ENCODE measurements around the gene CELSR1. TPM values are rescaled to one million over a fixed set of nuclear protein-coding genes. Genes with fewer than 3 reads are reported as not detected.

CELSR1 gene
- total RNA-seq, 2 donors from 2014 or later, result 0.14 to 0.45 TPM

- DNase-seq (ENCODE audit: low spot score), result no peak
- Mint-ChIP-seq H3K36me3 (no peaks in the 10 kb centered on the region), H3K4me1 (ENCODE audit: low read depth in 2 of 2) (peaks cover 0 to 4% of the 10 kb centered on the region in 2 donors), H3K9me3 (no peaks in the 10 kb centered on the region), H3K27me3 (peaks cover 0 to 2% of the 10 kb centered on the region in 2 donors), H3K27ac (no peak overlapping the region), H3K4me3 (no peak overlapping the region)
- no peak for ATAC-seq
Observed at GRCh38 chr22:46361826-46362202, 175.6 kb downstream of the CELSR1 start.

- H3K27me3 Mint-ChIP-seq, result peaks cover 0 to 2% of the 10 kb centered on the region in 2 donors
- ATAC-seq, result no peak
- no peak for DNase-seq (ENCODE audit: low spot score)
- H3K27ac Mint-ChIP-seq, result no peak overlapping the region
- peaks cover 0 to 4% of the 10 kb centered on the region in 2 donors for H3K4me1 Mint-ChIP-seq (ENCODE audit: low read depth in 2 of 2)
- no peak overlapping the region for H3K4me3 Mint-ChIP-seq
- H3K36me3 Mint-ChIP-seq, result no peaks in the 10 kb centered on the region
- no peaks in the 10 kb centered on the region for H3K9me3 Mint-ChIP-seq
Observed at GRCh38 chr22:46360891-46361290, 176.5 kb downstream of the CELSR1 start.

DNA sequence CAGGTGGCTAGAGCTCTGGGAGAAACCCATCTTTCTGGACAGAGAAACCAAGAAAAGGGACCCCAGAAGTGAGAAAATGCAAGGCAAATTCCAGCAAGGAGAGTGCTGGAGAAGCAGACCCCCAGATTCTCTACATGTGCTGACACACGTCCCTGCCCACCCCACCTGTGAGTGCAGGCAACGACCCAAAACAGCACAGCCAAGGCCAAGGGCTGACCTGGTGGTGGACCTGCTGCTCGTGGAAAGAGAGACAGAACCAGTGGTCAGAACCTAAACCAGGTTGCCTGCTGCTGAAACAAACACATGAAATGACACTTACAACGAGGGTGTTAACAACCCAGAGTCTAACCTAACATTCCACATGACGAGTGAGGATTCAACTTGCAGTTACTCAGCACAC lies 177.3 kb downstream of the CELSR1 start:
- ATAC-seq (no peak), DNase-seq (ENCODE audit: low spot score) (no peak)
- Mint-ChIP-seq H3K36me3 (no peaks in the 10 kb centered on the region), H3K4me3 (no peak overlapping the region), H3K27ac (no peak overlapping the region), H3K9me3 (no peaks in the 10 kb centered on the region), H3K4me1 (ENCODE audit: low read depth in 2 of 2) (peaks cover 0 to 6% of the 10 kb centered on the region in 2 donors), H3K27me3 (peaks cover 0 to 2% of the 10 kb centered on the region in 2 donors)

- Mint-ChIP-seq H3K4me1 (ENCODE audit: low read depth in 2 of 2) (peaks cover 0 to 6% of the 10 kb centered on the region in 2 donors), H3K4me3 (no peak overlapping the region), H3K27ac (no peak overlapping the region), H3K27me3 (peaks cover 0 to 2% of the 10 kb centered on the region in 2 donors), H3K9me3 (no peaks in the 10 kb centered on the region), H3K36me3 (no peaks in the 10 kb centered on the region)
- no peak for ATAC-seq
- no peak for DNase-seq (ENCODE audit: low spot score)
Observed at GRCh38 chr22:46359362-46359761, 178.1 kb downstream of the CELSR1 start.

- Mint-ChIP-seq H3K36me3 (no peaks in the 10 kb centered on the region), H3K27me3 (peaks cover 0 to 2% of the 10 kb centered on the region in 2 donors), H3K4me1 (ENCODE audit: low read depth in 2 of 2) (peaks cover 0 to 6% of the 10 kb centered on the region in 2 donors), H3K9me3 (no peaks in the 10 kb centered on the region), H3K27ac (no peak overlapping the region), H3K4me3 (no peak overlapping the region)
- no peak for ATAC-seq
- no peak for DNase-seq (ENCODE audit: low spot score)
Observed at GRCh38 chr22:46358766-46359165, 178.7 kb downstream of the CELSR1 start.

GRCh38 chr22:46357711-46358520 lies 179.5 kb downstream of the CELSR1 start:
- H3K4me3 Mint-ChIP-seq, result no peak overlapping the region
- peaks cover 0 to 6% of the 10 kb centered on the region in 2 donors for H3K4me1 Mint-ChIP-seq (ENCODE audit: low read depth in 2 of 2)
- no peaks in the 10 kb centered on the region for H3K27me3 Mint-ChIP-seq
- no peaks in the 10 kb centered on the region for H3K9me3 Mint-ChIP-seq
- DNase-seq (ENCODE audit: low spot score), result no peak
- H3K27ac Mint-ChIP-seq, result no peak overlapping the region
- ATAC-seq, result no peak
- no peaks in the 10 kb centered on the region for H3K36me3 Mint-ChIP-seq

GRCh38 chr22:46356496-46357480 lies 180.6 kb downstream of the CELSR1 start:
- ATAC-seq, result no peak
- Mint-ChIP-seq H3K36me3 (no peaks in the 10 kb centered on the region), H3K4me3 (no peak overlapping the region), H3K9me3 (no peaks in the 10 kb centered on the region), H3K27ac (no peak overlapping the region), H3K4me1 (ENCODE audit: low read depth in 2 of 2) (peaks cover 0 to 2% of the 10 kb centered on the region in 2 donors), H3K27me3 (no peaks in the 10 kb centered on the region)
- no peak for DNase-seq (ENCODE audit: low spot score)

DNA sequence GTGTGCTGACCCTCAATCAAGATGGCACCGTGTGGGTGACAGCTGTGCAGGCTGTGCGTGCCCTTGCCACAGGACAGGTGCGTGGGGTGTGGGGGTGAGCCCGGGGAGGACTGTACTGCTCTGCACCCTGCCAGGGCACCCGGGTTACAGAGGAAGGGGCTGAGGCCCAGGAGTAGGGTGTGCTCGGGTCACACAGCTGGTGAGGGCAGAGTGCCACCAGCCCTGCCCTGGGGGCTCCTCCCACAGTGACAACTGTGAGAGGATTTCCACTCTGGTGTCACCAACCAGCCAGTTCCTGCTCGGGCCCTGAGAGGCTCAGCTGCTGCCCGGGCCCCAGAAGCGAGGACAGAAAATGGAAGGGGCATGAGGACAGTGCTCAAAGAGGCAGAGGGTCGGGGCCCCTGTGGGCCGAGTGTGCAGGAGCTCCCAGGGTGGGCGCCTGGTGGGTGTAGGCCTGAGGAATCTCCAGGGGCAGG lies 181.4 kb downstream of the CELSR1 start:
- Mint-ChIP-seq H3K27ac (no peak overlapping the region), H3K4me3 (no peak overlapping the region), H3K27me3 (no peaks in the 10 kb centered on the region), H3K36me3 (no peaks in the 10 kb centered on the region), H3K9me3 (no peaks in the 10 kb centered on the region), H3K4me1 (ENCODE audit: low read depth in 2 of 2) (peaks cover 0 to 2% of the 10 kb centered on the region in 2 donors)
- ATAC-seq (no peak), DNase-seq (ENCODE audit: low spot score) (no peak)

- DNase-seq (ENCODE audit: low spot score), result peak; percentile 74
- Mint-ChIP-seq H3K4me1 (ENCODE audit: low read depth in 2 of 2) (peaks cover 0 to 2% of the 10 kb centered on the region in 2 donors), H3K9me3 (no peaks in the 10 kb centered on the region), H3K27ac (no peak overlapping the region), H3K36me3 (no peaks in the 10 kb centered on the region), H3K4me3 (no peak overlapping the region), H3K27me3 (no peaks in the 10 kb centered on the region)
- no peak for ATAC-seq
Observed at GRCh38 chr22:46355369-46355995, 181.9 kb downstream of the CELSR1 start.

DNA sequence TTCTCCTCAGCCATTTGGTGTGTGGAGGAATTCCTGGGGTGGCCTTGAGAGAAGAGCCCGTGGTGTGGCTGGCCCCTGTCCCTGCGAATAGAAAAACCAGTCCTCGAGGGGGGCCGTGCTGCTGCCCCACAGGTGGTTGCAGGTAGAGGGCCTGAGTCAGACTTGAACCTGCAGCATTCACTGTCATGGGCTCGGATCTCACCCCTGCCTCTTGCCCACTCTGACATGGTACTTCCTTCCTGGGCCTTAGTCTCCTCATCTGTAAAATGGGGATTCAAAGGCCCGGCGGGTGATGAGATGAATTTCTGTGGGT lies 182.5 kb downstream of the CELSR1 start:
- Mint-ChIP-seq H3K27ac (no peak overlapping the region), H3K4me1 (ENCODE audit: low read depth in 2 of 2) (peaks cover 0 to 2% of the 10 kb centered on the region in 2 donors), H3K9me3 (no peaks in the 10 kb centered on the region), H3K27me3 (no peaks in the 10 kb centered on the region), H3K36me3 (no peaks in the 10 kb centered on the region), H3K4me3 (no peak overlapping the region)
- ATAC-seq (no peak), DNase-seq (ENCODE audit: low spot score) (no peak)

- no peaks in the 10 kb centered on the region for H3K36me3 Mint-ChIP-seq
- no peak overlapping the region for H3K4me3 Mint-ChIP-seq
- ATAC-seq (no peak), DNase-seq (ENCODE audit: low spot score) (no peak)
- H3K27me3 Mint-ChIP-seq, result no peaks in the 10 kb centered on the region
- no peak overlapping the region for H3K27ac Mint-ChIP-seq
- peaks cover 0 to 4% of the 10 kb centered on the region in 2 donors for H3K4me1 Mint-ChIP-seq (ENCODE audit: low read depth in 2 of 2)
- no peaks in the 10 kb centered on the region for H3K9me3 Mint-ChIP-seq
Observed at GRCh38 chr22:46354176-46354992, 183.0 kb downstream of the CELSR1 start.

DNA sequence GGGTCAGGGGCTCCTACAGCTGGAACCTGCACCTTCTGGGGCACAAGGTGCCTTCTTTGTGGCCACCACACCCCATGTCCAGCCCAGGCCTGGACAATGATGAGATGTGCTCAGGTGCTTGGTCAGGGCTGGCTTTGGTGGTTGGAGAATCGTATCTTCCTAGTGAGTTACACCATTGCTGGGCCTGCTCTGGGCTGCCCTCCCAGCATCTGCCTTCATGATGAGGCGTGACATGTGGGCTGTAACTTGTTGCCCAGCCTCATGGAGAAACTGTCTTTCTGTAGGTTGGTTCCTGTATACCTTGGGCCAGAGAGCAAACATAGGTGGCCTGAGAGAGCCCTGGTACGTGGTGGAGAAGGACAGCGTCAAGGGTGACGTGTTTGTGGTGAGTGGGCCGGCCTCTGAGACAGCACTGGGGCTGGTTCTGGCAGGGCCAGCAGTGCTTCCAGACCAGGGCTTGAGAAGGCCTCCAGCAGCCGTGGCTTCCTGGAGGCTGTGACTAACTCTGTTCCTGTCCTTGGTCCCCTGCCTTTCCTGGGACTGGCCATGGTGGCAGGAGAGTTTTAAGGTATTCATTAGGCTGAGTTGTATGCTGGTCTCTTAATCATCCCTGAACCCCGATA lies 183.8 kb downstream of the CELSR1 start:
- Mint-ChIP-seq H3K9me3 (no peaks in the 10 kb centered on the region), H3K4me1 (ENCODE audit: low read depth in 2 of 2) (peaks cover 0 to 6% of the 10 kb centered on the region in 2 donors), H3K36me3 (no peaks in the 10 kb centered on the region), H3K4me3 (no peak overlapping the region), H3K27me3 (no peaks in the 10 kb centered on the region), H3K27ac (no peak overlapping the region)
- DNase-seq (ENCODE audit: low spot score) (no peak), ATAC-seq (no peak)
